GM12891 (cell line): Measurements from ENCODE around the gene RNFT2.

Experiments used
- DNase-seq: peaks from one replicate; pipeline ENCODE4 v3.0.0; 2011; ENCODE audit warnings: low spot score; ENCODE audit not compliant: insufficient read length
- FAIRE-seq: peaks from 2 replicates; lab custom pipeline; 2011; peaks lifted over from hg19 to GRCh38; lab: Jason Lieb, UNC
- PAX5 ChIP-seq: IDR thresholded peaks from 2 replicates; pipeline ENCODE4 v1.6.1; 2011; ENCODE audit warnings: low read length, moderate library complexity, mild to moderate bottlenecking; ENCODE audit not compliant: insufficient read depth, severe bottlenecking
- POLR2A ChIP-seq: IDR thresholded peaks from 2 replicates; pipeline ENCODE4 v1.6.1; 2011; ENCODE audit warnings: low read depth, low read length, control low read depth
- POLR2AphosphoS5 ChIP-seq: IDR thresholded peaks from 2 replicates; pipeline ENCODE4 v1.6.1; 2011; ENCODE audit warnings: low read depth, low read length, control low read depth
- POU2F2 ChIP-seq: IDR thresholded peaks from 2 replicates; pipeline ENCODE4 v1.6.1; 2011; ENCODE audit warnings: low read depth, mild to moderate bottlenecking, control low read depth, low read length, moderate library complexity
- SPI1 ChIP-seq: IDR thresholded peaks from 2 replicates; pipeline ENCODE4 v1.6.1; 2011; ENCODE audit warnings: low read depth, low read length, control low read depth
- TAF1 ChIP-seq: IDR thresholded peaks from 2 replicates; pipeline ENCODE4 v1.6.1; 2011; ENCODE audit warnings: low read depth, low read length, control low read depth

RNFT2 gene

GRCh38 chr12:116761499-116761898 is 23.4 kb downstream of the RNFT2 start:
- TF ChIP-seq TAF1 = no peak
- TF ChIP-seq PAX5 = no peak
- TF ChIP-seq SPI1 = no peak
- no peak for TF ChIP-seq POLR2AphosphoS5
- no peak for TF ChIP-seq POLR2A
- TF ChIP-seq POU2F2 = no peak
- DNase-seq = no peak
- FAIRE-seq = no peak

DNA sequence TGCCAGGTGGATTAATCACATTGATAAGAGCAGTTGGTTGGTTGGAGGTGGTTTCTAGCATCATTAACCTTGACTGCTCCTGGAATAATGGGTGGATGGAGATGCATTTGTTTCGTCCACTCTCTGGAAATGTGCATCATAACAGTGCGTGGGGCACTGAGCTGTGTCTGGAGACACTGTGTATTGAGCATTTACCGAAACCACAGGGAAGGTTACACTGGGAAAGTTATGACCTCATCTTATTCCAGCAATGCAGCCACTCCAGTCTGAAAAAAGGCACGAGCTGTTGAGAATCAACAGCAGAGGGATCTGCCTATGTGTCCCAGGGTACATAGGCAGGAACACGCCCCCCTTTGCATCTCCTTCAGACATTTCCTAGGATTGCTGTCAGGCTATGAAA is 27.2 kb downstream of the RNFT2 start:
- FAIRE-seq (no peak), DNase-seq (no peak)
- no peak for TF ChIP-seq PAX5
- no peak for TF ChIP-seq POLR2AphosphoS5
- no peak for TF ChIP-seq SPI1
- TF ChIP-seq POU2F2 = no peak
- TF ChIP-seq POLR2A = no peak
- no peak for TF ChIP-seq TAF1

- no peak for DNase-seq
- no peak for FAIRE-seq
- TF ChIP-seq PAX5 (no peak), TAF1 (no peak), POLR2AphosphoS5 (no peak), POLR2A (no peak), SPI1 (no peak), POU2F2 (no peak)
These were observed 28.2 kb downstream of the RNFT2 start for GRCh38 chr12:116766285-116766684.

DNA sequence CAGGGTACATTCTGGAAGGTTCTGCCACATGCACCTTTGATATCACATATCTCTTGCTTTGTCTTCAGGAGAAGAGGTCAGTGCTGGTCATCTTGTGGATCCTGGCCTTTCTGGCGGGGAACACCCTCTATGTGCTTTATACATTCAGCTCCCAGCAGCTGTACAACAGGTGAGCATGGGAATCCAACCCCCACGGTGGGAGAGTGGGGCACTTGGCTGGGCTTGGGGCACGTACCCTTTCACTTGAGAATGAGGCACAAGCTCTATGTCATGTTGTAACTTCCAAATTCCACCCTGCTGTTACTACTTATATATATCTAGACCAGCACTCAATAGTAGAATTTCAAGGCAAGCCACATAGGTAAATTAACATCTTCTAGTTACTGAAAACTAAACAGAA is 28.6 kb downstream of the RNFT2 start:
- no peak for FAIRE-seq
- TF ChIP-seq TAF1 = no peak
- TF ChIP-seq POLR2AphosphoS5 = no peak
- TF ChIP-seq PAX5 = no peak
- no peak for TF ChIP-seq POU2F2
- no peak for TF ChIP-seq SPI1
- TF ChIP-seq POLR2A = no peak
- no peak for DNase-seq

DNA sequence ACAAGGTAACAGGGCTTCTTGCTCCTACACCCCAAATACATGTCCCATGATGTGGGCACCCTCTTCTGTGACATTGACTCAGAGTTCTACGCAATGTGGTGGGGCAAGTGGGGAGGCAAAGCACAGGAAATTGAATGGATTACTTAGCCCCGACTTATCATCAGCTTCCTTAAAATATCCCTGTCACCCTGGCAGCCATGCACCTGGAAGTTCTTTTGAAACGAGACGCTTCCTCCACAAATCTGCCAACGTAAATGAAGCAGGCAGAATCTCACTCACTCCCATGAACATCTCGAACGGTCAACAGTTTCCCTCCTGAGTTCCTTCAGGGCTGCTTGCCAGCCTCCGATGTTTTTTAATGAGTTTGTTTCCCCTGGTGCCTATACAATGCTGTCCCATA is 33.5 kb downstream of the RNFT2 start:
- DNase-seq = no peak
- TF ChIP-seq TAF1 (no peak), POLR2A (no peak), PAX5 (no peak), SPI1 (no peak), POLR2AphosphoS5 (no peak), POU2F2 (no peak)
- no peak for FAIRE-seq

DNA sequence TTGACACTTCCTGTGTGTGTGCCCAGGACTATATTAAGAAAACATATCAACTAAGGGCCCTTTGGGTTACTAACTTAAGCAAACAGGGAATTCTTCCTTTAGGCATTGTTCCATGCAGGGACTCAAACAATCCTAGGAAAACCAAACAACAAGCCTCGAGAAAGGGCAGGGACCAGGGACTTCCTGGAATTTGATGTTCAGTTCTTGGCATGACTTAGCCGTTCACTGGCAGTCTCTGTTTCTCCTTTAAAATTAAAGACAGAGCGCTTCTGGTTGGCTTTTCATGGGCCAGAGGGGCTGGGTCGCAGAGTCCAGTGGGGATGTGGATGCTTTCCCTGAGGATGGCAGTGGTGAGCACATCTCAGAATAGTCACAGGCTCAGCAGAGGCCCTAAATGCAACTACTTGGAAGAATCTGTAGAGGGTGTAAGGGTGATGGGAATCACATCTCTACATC is 35.2 kb downstream of the RNFT2 start:
- FAIRE-seq (no peak), DNase-seq (no peak)
- TF ChIP-seq SPI1 (no peak), POU2F2 (no peak), PAX5 (no peak), TAF1 (no peak), POLR2A (no peak), POLR2AphosphoS5 (no peak)

- DNase-seq (no peak), FAIRE-seq (no peak)
- TF ChIP-seq SPI1 = no peak
- TF ChIP-seq POLR2AphosphoS5 = no peak
- no peak for TF ChIP-seq POU2F2
- TF ChIP-seq PAX5 = no peak
- no peak for TF ChIP-seq TAF1
- TF ChIP-seq POLR2A = no peak
These were observed 35.9 kb downstream of the RNFT2 start for GRCh38 chr12:116774020-116774419.

DNA sequence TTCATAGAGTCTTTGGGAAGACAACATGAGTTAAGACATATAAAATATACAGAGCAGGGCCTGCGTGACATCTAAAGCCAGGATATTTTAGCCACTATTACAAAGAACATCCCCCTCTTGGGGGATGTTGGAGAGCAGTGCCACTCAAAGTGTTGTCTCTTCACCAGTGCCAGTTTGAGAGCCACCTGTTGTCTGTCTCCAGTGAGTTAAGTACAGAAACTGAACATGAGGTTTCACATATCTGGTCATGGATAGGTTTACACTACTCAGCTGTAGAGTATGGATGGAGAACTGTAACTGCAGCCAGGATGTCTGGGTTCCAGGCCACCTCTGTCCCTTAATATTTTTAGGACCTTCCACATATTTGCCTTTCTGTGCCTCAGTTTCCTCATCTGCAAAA is 39.1 kb downstream of the RNFT2 start:
- DNase-seq = no peak
- TF ChIP-seq POLR2A (no peak), POLR2AphosphoS5 (no peak), PAX5 (no peak), TAF1 (no peak)
- no peak for FAIRE-seq

- DNase-seq = no peak
- FAIRE-seq = no peak
- TF ChIP-seq SPI1 = no peak
- TF ChIP-seq POLR2A = no peak
- TF ChIP-seq POU2F2 = no peak
- TF ChIP-seq TAF1 = no peak
- TF ChIP-seq POLR2AphosphoS5 = no peak
- TF ChIP-seq PAX5 = no peak
These were observed 41.5 kb downstream of the RNFT2 start for GRCh38 chr12:116779597-116779996.

GRCh38 chr12:116780942-116781341 is 42.8 kb downstream of the RNFT2 start:
- DNase-seq = no peak
- no peak for FAIRE-seq
- no peak for TF ChIP-seq POU2F2
- no peak for TF ChIP-seq POLR2A
- no peak for TF ChIP-seq PAX5
- no peak for TF ChIP-seq SPI1
- TF ChIP-seq POLR2AphosphoS5 = no peak
- no peak for TF ChIP-seq TAF1
